H4 (cell line): ENCODE data around the gene CYP17A1. TPM values are rescaled to one million over a fixed set of nuclear protein-coding genes. Genes with fewer than 3 reads are reported as not detected.

Source experiments
- total RNA-seq: library from RNA; depleted of rRNA; stranded (reverse); fragments of >200 nt; shearing (Covaris generic); gene quantifications from 2 replicates; pipeline ENCODE4 v1.2.3, GENCODE V29; 2014; rRNA removed

The CYP17A1 gene
- total RNA-seq, 1 experiment from 2014 or later: not detected

Other genes starting within 250 kb of the CYP17A1 start
- gene TRIM8, start 192.9 kb downstream of the CYP17A1 start, total RNA-seq: 15.8 and 18.5 TPM in 2 replicates
- gene ARL3, start 123.0 kb downstream of the CYP17A1 start, total RNA-seq: 6.1 and 10.4 TPM in 2 replicates
- gene SFXN2, start 122.8 kb downstream of the CYP17A1 start, total RNA-seq: 2.5 and 3.3 TPM in 2 replicates
- 15.7 and 22.8 TPM in 2 replicates for gene WBP1L, start 93.5 kb downstream of the CYP17A1 start, total RNA-seq
- gene BORCS7, start 16.8 kb upstream of the CYP17A1 start, total RNA-seq: 19.1 and 25.1 TPM in 2 replicates
- not detected in 2 replicates for gene AS3MT, start 32.1 kb upstream of the CYP17A1 start, total RNA-seq
- gene CNNM2, start 80.9 kb upstream of the CYP17A1 start, total RNA-seq: 3.4 and 4.1 TPM in 2 replicates